ENCODE results near the gene AMMECR1L.

The AMMECR1L gene

GRCh38 chr2:127888772-127889171, 3.0 kb upstream of the AMMECR1L start:
- DNase-seq = no peak
- intact Hi-C loops (cut with DNase I) = loop anchor here (10.0 kb wide), 2 partner anchors 136 to 206 kb away; partner anchors contain the start of genes SAP130 and UGGT1

GRCh38 chr2:127887776-127888130, 2.0 kb upstream of the AMMECR1L start:
- DNase-seq = no peak
- intact Hi-C loops (cut with DNase I) = loop anchor here (10.0 kb wide), 2 partner anchors 137 to 207 kb away; partner anchors contain the start of genes SAP130 and UGGT1

- peak in 1 of 10 donors; percentile 7 for DNase-seq
- intact Hi-C loops (cut with DNase I) = loop anchor here (10.0 kb wide), 2 partner anchors 138 to 208 kb away; partner anchors contain the start of genes SAP130 and UGGT1
These were observed 1.5 kb upstream of the AMMECR1L start for GRCh38 chr2:127887082-127887775.

- DNase-seq = peak in 1 of 10 donors; percentile 45
- intact Hi-C loops (cut with DNase I) = loop anchor here (10.0 kb wide), 2 partner anchors 138 to 208 kb away; partner anchors contain the start of genes SAP130 and UGGT1
These were observed 808 bp upstream of the AMMECR1L start for GRCh38 chr2:127886593-127886935.

GRCh38 chr2:127884861-127885740, 655 bp downstream of the AMMECR1L start:
- intact Hi-C loops (cut with DNase I) = loop anchor here (10.0 kb wide), 2 partner anchors 140 to 210 kb away; partner anchors contain the start of genes SAP130 and UGGT1

GRCh38 chr2:127884436-127884835, 1.3 kb downstream of the AMMECR1L start:
- intact Hi-C loops (cut with DNase I) = loop anchor here (10.0 kb wide), 2 partner anchors 140 to 210 kb away; partner anchors contain the start of genes SAP130 and UGGT1
- peak in 1 of 10 donors; percentile 43 for DNase-seq

More at GRCh38 chr2:127884861-127885740, 655 bp downstream of the AMMECR1L start:
- peak in 6 of 10 donors; percentile 18 to 85 (median 36) for DNase-seq

GRCh38 chr2:127879899-127880298, 5.9 kb downstream of the AMMECR1L start:
- intact Hi-C loops (cut with DNase I) = loop anchor here (10.0 kb wide), 2 partner anchors 145 to 215 kb away; partner anchors contain the start of genes SAP130 and UGGT1
- no peak for DNase-seq

GRCh38 chr2:127877626-127878025, 8.1 kb downstream of the AMMECR1L start:
- intact Hi-C loops (cut with DNase I) = no loop called here
- no peak for DNase-seq

GRCh38 chr2:127877136-127877535, 8.6 kb downstream of the AMMECR1L start:
- intact Hi-C loops (cut with DNase I) = no loop called here
- DNase-seq = no peak

- intact Hi-C loops (cut with DNase I) = no loop called here
- no peak for DNase-seq
These were observed 11.1 kb downstream of the AMMECR1L start for GRCh38 chr2:127874378-127875269.

- intact Hi-C loops (cut with DNase I) = no loop called here
- DNase-seq = no peak
These were observed 12.0 kb downstream of the AMMECR1L start for GRCh38 chr2:127873707-127874303.

- intact Hi-C loops (cut with DNase I) = no loop called here
- no peak for DNase-seq
These were observed 13.4 kb downstream of the AMMECR1L start for GRCh38 chr2:127872354-127872753.

GRCh38 chr2:127865926-127866325, 19.8 kb downstream of the AMMECR1L start:
- DNase-seq = no peak
- intact Hi-C loops (cut with DNase I) = no loop called here

- intact Hi-C loops (cut with DNase I) = no loop called here
- no peak for DNase-seq
These were observed 20.9 kb downstream of the AMMECR1L start for GRCh38 chr2:127864877-127865276.

- DNase-seq = no peak
- intact Hi-C loops (cut with DNase I) = no loop called here
These were observed 23.5 kb downstream of the AMMECR1L start for GRCh38 chr2:127862228-127862627.

GRCh38 chr2:127860130-127860529, 25.6 kb downstream of the AMMECR1L start:
- DNase-seq = no peak
- intact Hi-C loops (cut with DNase I) = no loop called here

GRCh38 chr2:127859712-127860085, 26.1 kb downstream of the AMMECR1L start:
- intact Hi-C loops (cut with DNase I) = loop anchor here (5.0 kb wide), 1 partner anchor 47 kb away; the partner anchor contains the start of gene WDR33
- DNase-seq = no peak

- no peak for DNase-seq
- intact Hi-C loops (cut with DNase I) = loop anchor here (5.0 kb wide), 1 partner anchor 45 kb away; the partner anchor contains the start of gene WDR33
These were observed 28.4 kb downstream of the AMMECR1L start for GRCh38 chr2:127857265-127857808.

GRCh38 chr2:127853671-127854070, 32.1 kb downstream of the AMMECR1L start:
- DNase-seq = no peak
- intact Hi-C loops (cut with DNase I) = no loop called here

All from posterior cingulate gyrus (tissue), 11 donors.